GM18858 (cell line): Measurements from ENCODE around the gene NLRC5.
"Not testable (repeated sequence)": the region's sequence is repeated elsewhere in the genome, so short reads cannot be mapped to it uniquely, and the experiment has no call there.

Experiments used
- ATAC-seq: cut with Tn5 transposase; IDR thresholded peaks from one replicate; pipeline ENCODE4 v1.9.1; 2021; ENCODE audit not compliant: unreplicated experiment

Gene NLRC5

DNA sequence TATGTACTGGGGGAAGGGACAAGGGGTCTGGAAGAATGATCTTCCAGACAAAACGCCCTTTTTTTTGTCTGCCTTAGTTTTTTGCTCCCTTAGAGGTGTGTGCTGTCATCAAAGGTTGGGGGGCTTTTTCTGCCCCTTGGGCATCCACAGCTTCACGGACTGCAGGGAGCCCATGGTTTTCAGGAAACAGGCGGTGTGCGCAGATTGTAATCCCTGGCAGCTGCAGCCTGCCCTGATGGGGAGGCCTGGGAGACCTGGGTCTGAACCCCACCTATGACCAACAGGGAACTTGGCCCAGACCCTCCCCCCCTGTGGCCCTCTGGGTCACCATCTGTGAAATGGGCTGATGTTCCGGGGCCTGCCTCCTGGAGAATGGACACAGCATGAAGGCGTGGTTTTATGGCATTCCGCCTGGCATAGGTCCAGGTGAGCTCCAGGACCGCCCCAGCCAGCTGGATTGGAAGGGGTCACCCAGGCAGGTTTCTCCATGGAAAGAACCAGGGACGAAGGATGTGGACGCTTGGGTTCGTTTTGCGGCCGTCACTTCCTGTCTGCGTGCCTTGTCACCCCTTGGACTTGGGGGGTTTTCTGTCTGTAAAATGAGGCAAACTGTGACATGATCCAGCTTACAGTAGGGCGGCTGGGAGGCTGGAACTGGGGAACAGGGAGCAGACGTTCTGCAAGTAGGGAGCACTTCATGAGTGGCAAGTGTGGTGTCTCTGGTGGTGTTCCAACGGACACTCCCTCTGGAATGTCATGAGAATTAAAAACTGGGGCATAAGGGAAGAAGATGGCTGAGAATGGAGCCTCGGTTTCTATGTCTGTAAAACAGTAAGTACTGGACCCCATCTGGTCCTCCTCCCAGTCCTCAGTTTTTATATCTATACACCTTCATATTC is 104.6 kb downstream of the NLRC5 start:
- no peak for ATAC-seq

DNA sequence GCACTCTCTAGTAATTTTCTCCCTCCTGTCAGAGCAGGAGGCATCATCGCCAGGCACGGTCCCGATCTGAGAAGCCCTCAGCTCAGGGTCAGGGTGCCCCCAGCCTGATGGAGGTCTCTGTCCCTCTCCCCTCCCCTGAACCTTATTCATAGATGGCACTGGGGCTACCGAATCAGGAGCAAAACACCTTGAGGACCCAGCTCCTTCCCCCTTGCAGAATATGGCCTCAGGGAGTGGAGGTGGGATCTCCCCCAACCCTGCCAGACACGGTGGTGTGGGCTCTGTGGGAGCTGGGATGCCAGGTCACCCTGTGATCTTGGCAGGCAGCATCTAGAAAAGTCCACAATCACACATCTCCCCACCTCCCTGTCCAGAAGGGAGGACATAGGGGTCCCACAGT is 105.6 kb downstream of the NLRC5 start:
- no peak for ATAC-seq

DNA sequence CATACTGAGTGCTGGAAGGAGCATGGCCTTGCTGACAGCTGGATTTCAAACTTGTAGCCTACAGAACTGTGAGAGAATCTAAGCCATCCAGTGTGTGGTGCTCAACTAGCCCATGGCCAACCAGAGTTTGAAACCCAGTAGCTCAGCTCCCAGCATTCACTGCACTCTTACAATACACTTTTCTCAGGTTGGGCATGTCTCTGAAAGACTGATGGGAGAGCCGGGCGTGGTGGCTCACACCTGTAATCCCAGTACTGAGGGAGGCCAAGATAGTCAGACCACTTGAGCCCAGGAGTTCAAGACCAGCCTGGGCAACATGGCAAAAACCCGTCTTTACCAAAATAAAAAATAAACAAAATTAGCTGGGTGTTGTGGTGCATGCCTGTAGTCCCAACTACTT is 106.8 kb downstream of the NLRC5 start:
- no peak for ATAC-seq

DNA sequence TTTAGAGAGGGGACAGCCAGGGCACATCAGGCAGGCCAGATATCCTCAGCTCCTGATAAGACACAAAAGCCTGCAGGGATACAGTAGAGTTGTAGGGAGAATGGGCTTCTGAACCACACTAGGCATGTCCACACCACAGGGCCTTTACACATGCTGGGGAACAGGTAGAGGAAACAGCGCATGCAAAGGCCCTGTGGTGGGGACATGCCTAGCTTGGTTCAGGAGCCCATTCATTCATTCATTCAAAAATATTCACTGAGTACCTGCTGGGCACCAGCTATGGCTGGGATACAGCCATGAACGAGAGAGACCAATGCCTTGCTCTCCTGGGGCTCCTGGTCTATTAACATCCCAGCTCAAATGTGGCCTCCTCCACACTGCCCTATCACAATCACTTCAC is 107.4 kb downstream of the NLRC5 start:
- ATAC-seq, result no peak

DNA sequence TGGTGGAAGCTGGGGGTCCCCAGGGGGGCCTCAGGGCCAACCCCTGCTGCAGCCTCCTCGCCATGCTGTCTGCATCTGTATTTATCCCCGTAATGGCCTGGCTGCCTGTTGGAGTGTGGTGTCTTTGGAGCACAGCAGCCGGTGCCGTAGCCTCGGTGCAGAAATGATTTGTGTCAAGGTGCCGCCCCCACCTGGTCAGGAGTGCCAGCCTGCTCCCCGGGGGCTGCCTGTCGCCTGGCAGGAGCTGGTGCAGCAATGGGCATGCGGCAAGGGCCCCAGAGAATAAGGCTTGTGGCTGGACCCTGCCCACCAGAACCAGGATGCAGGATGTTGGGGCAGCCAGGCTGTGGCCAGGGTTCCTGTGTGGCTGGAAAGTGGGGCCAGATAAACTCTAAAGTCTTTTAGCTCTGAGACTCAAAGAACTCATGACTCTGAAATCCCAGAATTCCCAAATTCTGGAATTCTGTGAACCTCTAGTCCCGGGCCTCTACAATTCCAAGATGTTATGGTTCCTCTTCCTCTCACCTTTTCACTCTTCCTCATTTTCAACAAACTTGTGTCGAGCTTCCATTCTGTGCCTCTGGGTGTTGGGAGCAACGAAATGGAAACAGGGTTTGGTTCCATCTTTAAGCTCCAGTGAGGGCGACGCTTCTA is 109.0 kb downstream of the NLRC5 start:
- no peak for ATAC-seq

DNA sequence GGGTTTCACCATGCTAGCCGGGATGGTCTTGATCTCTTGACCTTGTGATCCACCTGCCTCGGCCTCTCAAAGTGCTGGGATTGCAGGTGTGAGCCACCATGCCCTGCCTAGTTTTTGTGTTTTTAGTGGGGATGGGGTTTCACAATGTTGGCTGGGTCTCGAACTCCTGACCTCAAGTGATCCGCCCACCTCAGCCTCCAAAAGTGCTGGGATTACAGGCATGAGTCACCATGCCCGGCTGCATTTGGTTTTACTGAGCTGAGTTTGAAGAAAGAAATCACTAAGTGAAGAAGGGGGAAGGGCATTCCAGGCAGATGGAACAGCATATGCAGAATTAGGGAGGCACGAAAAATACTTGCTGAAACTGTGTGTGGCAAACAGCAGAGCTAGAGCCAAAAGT is 110.6 kb downstream of the NLRC5 start:
- not testable (repeated sequence) for ATAC-seq

DNA sequence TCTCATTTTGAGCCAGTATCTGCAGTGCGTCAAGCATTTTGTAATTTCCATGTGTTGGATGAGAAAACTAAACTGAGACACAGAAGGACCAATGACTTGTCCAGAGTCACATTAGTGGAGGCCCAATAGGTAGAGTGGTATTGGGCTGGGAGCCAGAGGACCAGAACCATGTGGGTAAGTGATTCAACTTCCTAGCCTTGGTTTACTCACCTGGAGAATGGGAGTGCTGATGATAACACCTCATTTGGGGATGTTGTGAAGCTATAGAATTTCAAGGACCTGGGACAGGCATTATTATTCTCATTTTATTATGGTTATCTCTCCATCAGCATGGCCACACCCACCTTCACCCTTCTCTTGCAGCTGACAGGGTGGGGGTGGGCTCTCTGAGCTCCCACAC is 111.1 kb downstream of the NLRC5 start:
- no peak for ATAC-seq

DNA sequence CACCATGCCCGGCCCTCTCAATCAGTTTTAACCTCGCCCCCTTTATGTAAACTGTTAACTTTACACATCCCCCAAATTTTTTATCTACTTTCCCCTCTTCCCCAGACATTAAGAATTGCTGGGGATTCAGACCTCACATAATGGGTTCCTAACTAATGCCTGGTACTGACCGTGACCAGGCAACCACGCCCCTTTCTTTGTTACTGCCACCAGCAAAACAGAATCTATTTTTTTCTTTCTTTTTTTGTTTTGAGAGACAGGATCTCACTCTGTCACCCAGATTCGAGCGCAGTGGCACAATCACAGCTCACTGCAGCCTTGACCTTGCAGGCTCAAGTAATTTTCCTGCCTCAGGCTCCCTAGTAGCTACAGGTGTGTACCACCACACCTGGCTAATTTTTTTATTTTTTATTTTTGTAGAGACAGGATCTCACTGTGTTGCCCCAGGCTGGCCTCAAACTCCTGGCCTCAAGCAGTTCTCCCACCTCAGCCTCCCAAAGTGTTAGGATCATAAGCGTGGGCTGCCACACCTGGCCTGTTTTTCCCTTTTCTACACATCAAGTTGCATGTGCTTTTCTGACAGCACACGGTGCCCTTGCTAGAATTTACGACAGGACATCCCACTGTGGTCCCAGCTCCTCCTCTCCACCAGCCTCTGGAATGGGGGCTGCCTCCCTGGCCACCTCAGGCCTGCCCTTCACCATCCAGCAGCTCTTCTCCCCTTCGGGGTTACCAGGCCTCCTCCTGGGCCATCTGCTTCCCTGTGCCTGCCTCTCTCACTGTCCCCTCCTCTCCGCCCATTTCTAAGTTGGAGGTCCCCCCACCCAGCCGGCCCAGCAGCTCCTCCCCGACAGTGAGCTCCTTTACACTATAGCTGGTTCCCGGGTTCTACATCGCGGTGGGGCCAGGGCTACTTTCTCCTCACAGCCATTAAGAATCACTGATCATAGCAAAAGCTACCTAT is 113.8 kb downstream of the NLRC5 start:
- no peak for ATAC-seq

DNA sequence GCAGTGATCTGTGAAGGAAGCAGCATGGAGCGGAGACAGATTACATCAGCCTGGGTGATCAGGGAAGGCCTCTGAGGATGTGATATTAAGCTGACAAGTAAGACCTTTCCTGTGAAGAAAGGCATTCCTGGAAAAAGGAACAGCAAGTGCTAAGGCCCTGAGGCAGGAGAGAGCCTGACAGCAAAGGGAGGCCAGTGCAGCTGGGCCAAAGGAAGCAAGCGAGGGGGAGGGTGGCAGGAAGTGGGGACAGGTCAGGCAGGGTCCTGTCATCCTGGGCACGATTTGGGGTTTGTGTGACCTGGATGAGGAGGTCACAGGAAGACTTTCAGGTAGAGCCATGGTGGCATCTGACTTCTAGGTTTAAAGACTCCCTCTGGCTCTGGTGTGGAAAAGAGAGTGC is 115.3 kb downstream of the NLRC5 start:
- ATAC-seq, result no peak

DNA sequence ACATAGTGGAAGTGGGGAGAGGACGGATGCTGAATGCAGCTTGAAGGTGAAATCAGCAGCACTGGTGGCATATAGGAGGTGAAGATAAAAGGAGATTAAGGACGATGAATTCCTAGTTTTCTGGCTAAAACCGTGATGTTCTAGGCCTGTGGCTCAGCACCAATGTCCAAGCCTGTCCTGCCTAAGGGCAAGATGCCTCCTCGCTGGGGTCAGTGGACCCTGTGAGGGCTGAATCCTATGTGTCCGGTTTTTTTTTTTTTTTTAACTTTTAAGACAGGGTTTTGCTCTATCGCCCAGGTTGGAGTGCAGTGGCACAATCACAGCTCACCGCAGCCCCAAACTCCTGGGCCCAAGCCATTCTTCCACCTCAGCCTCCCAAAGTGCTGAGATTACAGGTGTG is 115.8 kb downstream of the NLRC5 start:
- no peak for ATAC-seq

DNA sequence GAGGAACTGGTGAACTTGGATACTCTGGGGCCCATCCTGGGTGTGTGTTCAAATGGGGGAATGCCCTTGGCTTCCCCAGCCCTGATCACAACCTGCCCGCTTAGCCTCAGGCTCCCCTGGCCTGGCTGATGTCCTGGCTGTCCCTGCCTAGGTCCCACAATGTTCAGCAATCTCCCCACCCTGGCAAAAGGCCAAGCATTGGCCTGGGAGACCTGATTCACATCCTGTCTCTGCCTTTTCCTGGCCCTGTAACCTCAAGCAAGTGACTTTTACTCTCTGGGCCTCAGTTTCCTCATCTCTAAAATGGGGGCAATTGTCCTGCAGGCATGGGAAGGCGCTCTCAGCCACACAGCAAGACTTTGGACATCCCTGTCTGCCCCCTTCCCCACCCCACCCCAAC is 117.4 kb downstream of the NLRC5 start:
- ATAC-seq, result no peak

DNA sequence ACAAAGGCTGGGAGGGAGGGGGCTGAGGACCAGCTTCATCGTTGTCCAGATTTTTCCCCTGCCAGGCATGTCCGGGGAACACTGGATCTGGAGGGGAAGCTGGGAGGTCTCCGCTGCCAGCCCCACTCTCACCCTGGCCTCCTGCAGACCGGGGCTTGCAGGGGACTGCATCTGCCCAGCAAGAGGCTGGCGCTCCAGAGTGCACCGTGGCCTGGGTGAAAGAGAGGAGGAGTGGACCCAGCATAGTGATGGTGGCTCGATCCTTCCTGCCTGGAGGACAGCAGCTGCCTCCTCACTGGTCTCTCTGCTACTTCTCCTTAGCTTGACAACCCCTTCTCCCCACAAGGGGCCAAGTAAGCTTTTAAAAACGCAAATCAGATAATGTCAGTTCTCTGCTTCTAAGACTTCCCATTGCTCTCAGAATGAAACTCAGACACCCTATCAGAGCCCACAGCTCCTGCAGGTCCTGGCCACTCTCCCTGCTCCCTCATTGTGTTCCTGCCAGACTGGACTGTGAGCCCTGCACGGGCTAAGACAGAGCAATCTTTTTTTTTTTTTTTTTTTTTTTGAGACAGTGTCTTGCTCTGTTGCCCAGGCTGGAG is 118.1 kb downstream of the NLRC5 start:
- ATAC-seq, result no peak

DNA sequence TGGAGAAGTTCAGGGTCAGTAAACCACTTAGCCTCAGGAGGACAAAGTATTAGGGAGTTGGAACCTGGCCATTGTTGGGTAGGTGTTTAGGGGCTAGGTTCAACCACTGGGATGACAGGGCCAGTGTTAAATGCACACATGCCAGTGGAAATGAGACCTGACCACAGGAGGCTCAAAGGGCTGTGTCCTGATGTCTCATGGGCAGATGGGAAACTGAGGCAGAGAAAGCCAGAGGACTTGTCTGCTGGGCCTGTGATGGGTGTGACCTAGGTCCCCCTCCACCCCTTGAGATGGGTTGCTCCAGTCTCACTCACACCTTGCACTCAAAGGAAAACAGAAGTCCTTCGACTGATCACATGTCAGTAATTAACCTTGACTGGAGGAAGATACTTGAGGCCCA is 119.1 kb downstream of the NLRC5 start:
- ATAC-seq, result no peak

DNA sequence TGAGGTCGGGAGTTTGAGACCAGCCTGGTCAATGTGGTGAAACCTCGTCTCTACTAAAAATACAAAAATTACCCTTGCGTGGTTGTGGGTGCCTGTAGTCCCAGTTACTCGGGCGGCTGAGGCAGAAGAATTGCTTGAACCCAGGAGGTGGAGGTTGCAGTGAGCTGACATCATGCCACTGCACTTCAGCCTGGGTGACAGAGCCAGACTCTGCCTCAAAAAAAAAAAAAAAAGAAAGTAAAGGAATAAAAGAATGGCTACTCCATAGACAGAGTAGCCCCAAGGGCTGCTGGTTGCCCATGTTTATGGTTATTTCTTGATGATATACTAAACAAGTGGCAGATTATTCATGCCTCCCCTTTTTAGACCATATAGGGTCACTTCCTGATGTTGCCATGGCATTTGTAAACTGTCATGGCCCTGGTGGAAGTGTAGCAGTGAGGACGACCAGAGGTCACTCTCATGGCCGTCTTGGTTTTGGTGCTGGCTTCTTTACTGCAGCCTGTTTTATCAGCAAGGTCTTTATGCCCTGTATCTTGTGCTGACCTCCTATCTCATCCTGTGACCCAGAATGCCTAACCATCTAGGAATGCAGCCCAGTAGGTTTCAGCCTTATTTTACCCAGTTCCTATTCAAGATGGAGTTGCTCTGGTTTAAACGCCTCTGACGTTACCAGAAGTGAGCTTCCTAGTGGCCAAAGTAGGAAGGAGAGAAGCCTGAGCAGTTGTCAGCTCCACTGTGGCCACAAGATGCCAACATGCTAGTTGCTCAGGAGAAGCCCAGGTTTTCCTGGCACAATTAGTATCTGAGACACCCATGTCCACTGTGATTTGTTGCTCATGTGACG is 120.1 kb downstream of the NLRC5 start:
- not testable (repeated sequence) for ATAC-seq

DNA sequence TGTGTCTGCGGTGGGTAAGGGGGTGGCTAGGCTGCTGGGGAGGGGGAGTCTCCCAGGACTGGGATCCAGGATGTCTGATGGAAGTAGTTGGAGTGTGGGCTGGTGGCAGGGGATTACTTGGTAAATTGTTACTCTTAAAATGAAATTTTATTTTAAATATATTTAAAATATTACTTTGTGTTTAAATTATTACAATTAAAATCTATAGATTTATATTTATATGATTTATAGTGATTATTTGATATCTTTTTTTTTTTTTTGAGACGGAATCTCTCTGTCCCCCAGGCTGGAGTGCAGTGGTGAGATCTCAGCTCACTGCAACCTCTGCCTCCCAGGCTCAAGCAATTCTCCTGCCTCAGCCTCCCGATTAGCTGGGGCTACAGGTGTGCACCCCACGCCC is 121.6 kb downstream of the NLRC5 start:
- ATAC-seq, result no peak

DNA sequence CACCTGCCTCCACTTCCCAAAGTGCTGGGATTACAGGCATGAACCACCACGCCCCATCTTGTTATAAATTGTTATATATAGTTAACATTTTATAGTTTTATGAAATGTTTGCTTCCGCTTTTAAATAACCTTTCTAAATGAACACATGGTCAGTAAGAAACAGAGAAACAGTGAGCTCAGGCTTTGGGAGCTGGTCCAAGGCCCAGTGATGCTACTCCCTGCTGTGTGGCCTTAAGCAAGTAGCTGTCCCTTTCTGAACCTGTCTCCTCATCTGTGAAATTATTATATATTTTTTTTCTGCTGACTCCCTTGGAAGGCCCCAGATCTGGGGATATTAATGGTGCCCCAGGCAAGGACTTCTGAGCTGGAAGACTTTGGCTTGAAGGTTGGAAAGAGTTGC is 122.1 kb downstream of the NLRC5 start:
- no peak for ATAC-seq

DNA sequence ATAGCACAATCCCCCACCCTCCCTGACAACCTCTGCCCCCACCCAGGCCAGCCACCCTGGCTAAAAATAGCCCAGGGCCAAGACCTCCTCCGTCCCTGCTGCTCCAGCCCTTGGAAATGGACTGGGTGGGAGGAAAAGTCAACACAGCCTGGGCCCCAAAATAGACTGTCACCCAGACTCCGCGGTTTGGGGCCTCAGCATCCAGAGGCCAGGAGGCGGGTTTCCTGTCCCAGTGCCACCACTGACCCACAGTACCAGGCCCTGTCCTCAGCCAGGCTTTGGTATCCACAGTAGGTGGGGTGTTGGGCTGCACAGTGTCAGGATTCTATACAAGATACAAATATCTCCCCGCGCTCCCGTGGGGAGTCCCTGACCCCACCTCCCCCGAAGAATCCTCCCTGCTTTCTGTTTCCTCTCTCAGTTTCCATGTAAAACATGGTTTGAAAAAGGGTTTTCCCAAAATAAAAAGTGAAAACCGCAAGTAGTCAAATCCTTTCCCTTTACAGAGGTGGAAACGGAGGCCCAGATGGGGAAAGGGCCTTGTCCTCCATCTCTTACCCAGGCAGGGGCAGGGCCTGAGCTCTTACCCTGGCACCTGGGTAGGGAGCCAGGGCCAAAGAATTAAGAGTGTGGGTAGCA is 123.2 kb downstream of the NLRC5 start:
- ATAC-seq, result no peak

DNA sequence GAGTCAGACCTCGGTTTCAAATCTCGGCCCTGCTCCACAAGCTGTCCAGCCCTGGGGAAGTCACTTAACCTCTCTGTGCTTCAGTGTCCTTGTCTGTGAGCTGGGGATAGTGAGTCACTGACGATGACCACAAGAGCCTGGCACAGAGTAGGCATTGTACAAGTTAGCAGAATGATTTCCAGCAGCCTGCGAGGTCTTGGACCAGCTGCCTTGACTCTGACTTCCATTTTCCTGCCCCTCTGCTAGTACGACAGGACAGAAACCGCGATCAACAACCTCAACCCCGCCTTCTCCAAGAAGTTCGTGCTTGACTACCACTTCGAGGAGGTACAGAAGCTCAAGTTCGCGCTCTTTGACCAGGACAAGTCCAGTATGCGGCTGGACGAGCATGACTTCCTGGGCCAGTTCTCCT is 123.7 kb downstream of the NLRC5 start:
- ATAC-seq, result no peak

DNA sequence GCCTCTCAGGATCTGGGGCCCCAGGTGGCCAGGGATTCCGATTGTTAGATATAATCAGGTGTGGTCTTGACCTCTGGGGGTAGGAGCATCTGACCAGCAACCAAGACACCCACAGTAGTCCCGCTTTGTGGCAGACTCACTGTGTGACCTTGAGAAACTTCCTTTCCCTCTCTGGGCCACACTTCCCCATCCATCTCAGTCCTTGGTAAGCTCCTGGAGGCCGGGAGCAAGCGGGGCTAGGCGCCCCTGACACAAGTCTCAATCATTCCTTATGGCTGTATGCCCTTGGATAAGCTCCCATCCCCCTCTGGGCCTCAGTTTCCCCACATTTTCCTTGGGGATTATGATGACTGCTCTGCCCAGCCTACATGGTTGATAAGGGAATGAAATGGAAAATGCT is 124.3 kb downstream of the NLRC5 start:
- no peak for ATAC-seq

DNA sequence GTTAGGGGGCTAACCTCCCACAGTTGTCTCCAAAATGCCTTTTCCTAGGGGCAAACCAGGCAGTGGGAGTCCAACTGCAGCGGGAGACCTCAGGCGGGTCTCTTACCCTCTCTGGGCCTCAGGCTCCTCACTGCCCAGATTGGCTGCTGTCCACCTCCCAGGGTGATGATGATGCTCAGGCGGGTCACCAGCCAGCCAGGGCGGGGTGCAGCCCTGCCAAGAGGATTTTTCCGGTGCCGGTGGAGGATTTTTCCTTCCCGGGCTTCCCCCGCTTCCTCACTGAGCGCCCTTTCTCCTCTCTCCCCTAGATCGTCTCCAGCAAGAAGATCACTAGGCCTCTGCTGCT is 125.8 kb downstream of the NLRC5 start:
- no peak for ATAC-seq
